ENCODE data around the gene PHRF1. TPM values are rescaled to one million over a fixed set of nuclear protein-coding genes. Genes with fewer than 3 reads are reported as not detected.

Gene PHRF1
- total and polyA plus RNA-seq, 2 of the 4 experiments (the other 2 are of a cell fraction): 10.9 to 17.5 TPM

DNA sequence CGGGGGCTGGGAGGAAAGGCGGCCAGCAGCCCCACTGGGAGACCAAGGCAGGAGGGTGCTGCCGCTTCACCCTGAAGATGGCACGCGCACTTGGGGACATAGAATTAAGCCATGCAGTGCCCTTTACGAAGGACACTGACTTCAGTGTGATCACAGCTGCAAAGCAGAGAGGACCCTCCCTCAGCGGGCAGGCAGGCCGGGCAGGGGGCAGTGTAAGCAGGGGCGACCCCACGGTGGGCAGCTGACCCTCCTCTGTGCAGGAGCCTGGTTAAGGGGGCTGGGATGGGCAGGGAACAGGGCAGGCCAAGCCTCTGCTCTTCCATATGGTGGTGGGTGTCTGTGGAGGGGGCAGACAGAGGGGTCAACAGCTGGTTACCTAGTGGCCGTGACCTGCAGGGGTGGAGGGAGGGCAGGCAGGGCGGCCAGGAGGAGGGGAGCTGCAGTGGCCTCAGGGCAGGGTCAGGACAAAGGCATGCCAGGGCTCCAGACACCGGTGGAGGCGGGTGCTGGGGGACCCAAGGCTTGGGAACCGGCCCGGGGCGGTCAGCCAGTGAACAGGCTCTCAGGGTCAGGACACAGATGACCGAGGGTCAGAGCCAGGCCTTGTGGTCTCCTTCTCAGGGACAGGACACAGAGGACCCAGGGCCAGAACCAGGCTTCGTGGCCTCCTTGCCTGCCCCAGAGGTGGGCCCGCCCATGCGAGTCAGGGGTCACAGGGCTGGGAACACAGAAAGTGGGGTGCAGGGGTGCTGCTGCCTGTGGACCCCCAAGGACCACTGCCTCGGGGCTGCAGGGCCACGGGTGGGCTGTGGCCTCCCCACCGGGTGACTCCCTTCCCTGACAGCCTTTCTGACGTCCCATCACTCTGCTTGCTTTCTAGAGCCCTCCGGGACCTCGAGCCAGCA is 22.9 kb upstream of the PHRF1 start:
- no peak overlapping the region for H4K5ac ChIP-seq (ENCODE audit: low read depth, low read length)
- no peak overlapping the region for H4K91ac ChIP-seq (ENCODE audit: insufficient read depth, low read depth, low read length)
- ChIA-PET CTCF (no interaction called here), POLR2A (ENCODE audit: unreplicated experiment) (no interaction called here)
- H4K8ac ChIP-seq (ENCODE audit: low read depth in 2 of 2, low read length in 2 of 2): no peak overlapping the region
- no peaks in the 10 kb centered on the region for H3K9me3 ChIP-seq (ENCODE audit: control insufficient read depth, insufficient read depth, low read length)
- H2BK15ac ChIP-seq (ENCODE audit: low read depth, low read length): no peak overlapping the region
- no TSS peak for BruUV-seq (replicated peaks)
- H3K4ac ChIP-seq (ENCODE audit: low read depth, low read length): no peak overlapping the region
- H2AK5ac ChIP-seq (ENCODE audit: low read depth, low read length): no peak overlapping the region
- H2BK5ac ChIP-seq (ENCODE audit: low read depth, low read length, poor library complexity, severe bottlenecking): no peak overlapping the region
- peaks cover 6% of the 10 kb centered on the region; the same call in 1 of the 2 replicates for H4K20me1 ChIP-seq (ENCODE audit: insufficient read depth, low read length)
- no peak overlapping the region for H2BK20ac ChIP-seq (ENCODE audit: low read depth, low read length)
- dilution Hi-C loops (cut with HindIII; ENCODE audit: low sequenced_read_pairs, unreplicated experiment): no loop called here
- H3K27ac ChIP-seq (ENCODE audit: insufficient read depth, low read length): no peak overlapping the region
- peaks cover 2% of the 10 kb centered on the region; the same call in 1 of the 2 replicates for H3K4me1 ChIP-seq (ENCODE audit: control insufficient read depth, insufficient read depth, low read length)
- in situ Hi-C loops (cut with MboI; ENCODE audit: low sequenced_read_pairs): no loop called here
- H3K9me1 ChIP-seq (ENCODE audit: insufficient read depth, low read length): no peaks in the 10 kb centered on the region
- H2AFZ ChIP-seq (replicated peaks; ENCODE audit: low read length, poor library complexity): peak overlapping the region; percentile 43
- TF ChIP-seq RCOR1 (IDR thresholded peaks at IDR 0.05; ENCODE audit: insufficient replicate concordance, low read length): no peak
- no peak for TF ChIP-seq FOS (IDR thresholded peaks at IDR 0.05; ENCODE audit: low read depth, low read length)
- TF ChIP-seq, protein P1, sequence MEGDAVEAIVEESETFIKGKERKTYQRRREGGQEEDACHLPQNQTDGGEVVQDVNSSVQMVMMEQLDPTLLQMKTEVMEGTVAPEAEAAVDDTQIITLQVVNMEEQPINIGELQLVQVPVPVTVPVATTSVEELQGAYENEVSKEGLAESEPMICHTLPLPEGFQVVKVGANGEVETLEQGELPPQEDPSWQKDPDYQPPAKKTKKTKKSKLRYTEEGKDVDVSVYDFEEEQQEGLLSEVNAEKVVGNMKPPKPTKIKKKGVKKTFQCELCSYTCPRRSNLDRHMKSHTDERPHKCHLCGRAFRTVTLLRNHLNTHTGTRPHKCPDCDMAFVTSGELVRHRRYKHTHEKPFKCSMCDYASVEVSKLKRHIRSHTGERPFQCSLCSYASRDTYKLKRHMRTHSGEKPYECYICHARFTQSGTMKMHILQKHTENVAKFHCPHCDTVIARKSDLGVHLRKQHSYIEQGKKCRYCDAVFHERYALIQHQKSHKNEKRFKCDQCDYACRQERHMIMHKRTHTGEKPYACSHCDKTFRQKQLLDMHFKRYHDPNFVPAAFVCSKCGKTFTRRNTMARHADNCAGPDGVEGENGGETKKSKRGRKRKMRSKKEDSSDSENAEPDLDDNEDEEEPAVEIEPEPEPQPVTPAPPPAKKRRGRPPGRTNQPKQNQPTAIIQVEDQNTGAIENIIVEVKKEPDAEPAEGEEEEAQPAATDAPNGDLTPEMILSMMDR (conservative IDR thresholded peaks at IDR 0.05; ENCODE audit: low read depth, low read length): no peak
- TF ChIP-seq SMC3 (IDR thresholded peaks at IDR 0.05; ENCODE audit: low read depth, low read length): no peak
- no peak for TF ChIP-seq RAD21 (IDR thresholded peaks at IDR 0.05; ENCODE audit: low read length)
- no peak for TF ChIP-seq RFX5 (IDR thresholded peaks at IDR 0.05; ENCODE audit: low read depth, low read length)
- TF ChIP-seq, protein P2, sequence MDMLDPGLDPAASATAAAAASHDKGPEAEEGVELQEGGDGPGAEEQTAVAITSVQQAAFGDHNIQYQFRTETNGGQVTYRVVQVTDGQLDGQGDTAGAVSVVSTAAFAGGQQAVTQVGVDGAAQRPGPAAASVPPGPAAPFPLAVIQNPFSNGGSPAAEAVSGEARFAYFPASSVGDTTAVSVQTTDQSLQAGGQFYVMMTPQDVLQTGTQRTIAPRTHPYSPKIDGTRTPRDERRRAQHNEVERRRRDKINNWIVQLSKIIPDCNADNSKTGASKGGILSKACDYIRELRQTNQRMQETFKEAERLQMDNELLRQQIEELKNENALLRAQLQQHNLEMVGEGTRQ (IDR thresholded peaks at IDR 0.05; ENCODE audit: low read depth, low read length): no peak
- TF ChIP-seq MAZ (IDR thresholded peaks at IDR 0.05; ENCODE audit: borderline replicate concordance, low read depth, low read length): no peak
- no peak for TF ChIP-seq CEBPB (IDR thresholded peaks at IDR 0.05; ENCODE audit: low read depth, low read length)
- no peak overlapping the region for H2AK9ac ChIP-seq (replicated peaks; ENCODE audit: low read depth, low read length, poor library complexity)
- H3K56ac ChIP-seq (ENCODE audit: extremely low read depth, insufficient read depth, low read length): no peak overlapping the region
- intact Hi-C loops (cut with micrococcal nuclease): loop anchor here (10.0 kb wide), 1 partner anchor 171 kb away; no protein-coding TSS in a partner anchor
- DNase-seq: no peak
- no peak overlapping the region for H3K4me2 ChIP-seq (ENCODE audit: low read depth, low read length)
- H3K27me3 ChIP-seq (ENCODE audit: control insufficient read depth, insufficient read depth, low read length): peaks cover 49% of the 10 kb centered on the region
- H2BK120ac ChIP-seq (ENCODE audit: low read depth, low read length): no peak overlapping the region
- WGBS, 2 experiments (ENCODE audit: extremely low coverage in 2 of 2, insufficient read length in 1 of 2): 81% methylated on average over 7 of the region's 27 CpGs; no CpG with 5 or more reads in 1 of the 2 experiments
- H3K79me1 ChIP-seq (ENCODE audit: low read depth in 1 of 2, low read length in 2 of 2): no peaks in the 10 kb centered on the region
- H3K9ac ChIP-seq (ENCODE audit: low read depth, low read length): no peak overlapping the region
- no peak for ATAC-seq (ENCODE audit: low read depth)
- no peak overlapping the region for H3K23ac ChIP-seq (ENCODE audit: low read depth, low read length)
- peaks cover 2% of the 10 kb centered on the region; the same call in 1 of the 2 replicates for H3K36me3 ChIP-seq (ENCODE audit: control insufficient read depth, insufficient read depth, low read length)
- H3K18ac ChIP-seq (ENCODE audit: low read depth, low read length): no peak overlapping the region
- no peak overlapping the region for H3K14ac ChIP-seq (replicated peaks; ENCODE audit: low read depth, low read length)
- no peak overlapping the region for H3K4me3 ChIP-seq (ENCODE audit: insufficient read depth, low read depth, low read length)

Data from IMR-90 (cell line).